ENCODE results near the gene USP21. TPM values are rescaled to one million over a fixed set of nuclear protein-coding genes. Genes with fewer than 3 reads are reported as not detected.
A peak's percentile ranks its signal among the peaks of the same experiment; 100 is the strongest.

Gene USP21
- total and polyA plus RNA-seq, 2 of the 13 experiments (the other 11 are each of a cell fraction or from before 2014, with no cell fraction given) = 10.1 to 33.1 TPM

- TF ChIP-seq SMC3 (IDR thresholded peaks at IDR 0.05; ENCODE audit: low read length) (no peak), TBX2 (CRISPR knock-in tag; IDR thresholded peaks at IDR 0.05; ENCODE audit: borderline replicate concordance) (no peak), BRF2 (CRISPR knock-in tag; IDR thresholded peaks at IDR 0.05) (no peak), SMYD3 (CRISPR knock-in tag; IDR thresholded peaks at IDR 0.05) (no peak), SNAPC5 (CRISPR knock-in tag; IDR thresholded peaks at IDR 0.05; ENCODE audit: borderline replicate concordance) (no peak), MAX (IDR thresholded peaks at IDR 0.05) (no peak), PRDM4 (CRISPR knock-in tag; IDR thresholded peaks at IDR 0.05; ENCODE audit: borderline replicate concordance) (no peak), HDAC2 (CRISPR knock-in tag; IDR thresholded peaks at IDR 0.05) (no peak), ZNF317 (CRISPR knock-in tag; IDR thresholded peaks at IDR 0.05) (no peak), ZBTB21 (CRISPR knock-in tag; IDR thresholded peaks at IDR 0.05) (no peak), ZFY (CRISPR knock-in tag; IDR thresholded peaks at IDR 0.05) (no peak), EED (CRISPR knock-in tag; IDR thresholded peaks at IDR 0.05) (no peak), SP4 (CRISPR knock-in tag; IDR thresholded peaks at IDR 0.05) (0 out of 2 replicates have a peak, but pooled peaks have one; percentile 61), RAD21 (CRISPR knock-in tag; IDR thresholded peaks at IDR 0.05) (no peak), NAIF1 (CRISPR knock-in tag; IDR thresholded peaks at IDR 0.05; ENCODE audit: borderline replicate concordance) (no peak), PHF21A (CRISPR knock-in tag; IDR thresholded peaks at IDR 0.05) (no peak), MAZ (IDR thresholded peaks at IDR 0.05; ENCODE audit: borderline replicate concordance, low read depth, low read length) (no peak), MAZ (CRISPR knock-in tag; IDR thresholded peaks at IDR 0.05; ENCODE audit: low read depth) (no peak), ARNTL (CRISPR knock-in tag; IDR thresholded peaks at IDR 0.05) (no peak), THYN1 (CRISPR knock-in tag; IDR thresholded peaks at IDR 0.05; ENCODE audit: borderline replicate concordance, low read depth) (no peak), ZBTB44 (CRISPR knock-in tag; IDR thresholded peaks at IDR 0.05) (no peak), ZKSCAN1 (IDR thresholded peaks at IDR 0.05; ENCODE audit: low read length) (no peak), RNF219 (CRISPR knock-in tag; IDR thresholded peaks at IDR 0.05) (no peak), GABPA (IDR thresholded peaks at IDR 0.05; ENCODE audit: low read depth, low read length) (no peak), GABPA (CRISPR knock-in tag; IDR thresholded peaks at IDR 0.05; ENCODE audit: low read depth) (no peak)
Measured at GRCh38 chr1:161198897-161199431, 39.7 kb downstream of the USP21 start, which contains the start of gene ADAMTS4 (continued).
